GM10847 (cell line): ENCODE measurements around the gene ITGA7.

Experiments
- POLR2A ChIP-seq: IDR thresholded peaks from 2 replicates; pipeline ENCODE4 v1.6.1; 2011; ENCODE audit not compliant: insufficient read length; ENCODE audit errors: extremely low read depth

ITGA7 gene

DNA sequence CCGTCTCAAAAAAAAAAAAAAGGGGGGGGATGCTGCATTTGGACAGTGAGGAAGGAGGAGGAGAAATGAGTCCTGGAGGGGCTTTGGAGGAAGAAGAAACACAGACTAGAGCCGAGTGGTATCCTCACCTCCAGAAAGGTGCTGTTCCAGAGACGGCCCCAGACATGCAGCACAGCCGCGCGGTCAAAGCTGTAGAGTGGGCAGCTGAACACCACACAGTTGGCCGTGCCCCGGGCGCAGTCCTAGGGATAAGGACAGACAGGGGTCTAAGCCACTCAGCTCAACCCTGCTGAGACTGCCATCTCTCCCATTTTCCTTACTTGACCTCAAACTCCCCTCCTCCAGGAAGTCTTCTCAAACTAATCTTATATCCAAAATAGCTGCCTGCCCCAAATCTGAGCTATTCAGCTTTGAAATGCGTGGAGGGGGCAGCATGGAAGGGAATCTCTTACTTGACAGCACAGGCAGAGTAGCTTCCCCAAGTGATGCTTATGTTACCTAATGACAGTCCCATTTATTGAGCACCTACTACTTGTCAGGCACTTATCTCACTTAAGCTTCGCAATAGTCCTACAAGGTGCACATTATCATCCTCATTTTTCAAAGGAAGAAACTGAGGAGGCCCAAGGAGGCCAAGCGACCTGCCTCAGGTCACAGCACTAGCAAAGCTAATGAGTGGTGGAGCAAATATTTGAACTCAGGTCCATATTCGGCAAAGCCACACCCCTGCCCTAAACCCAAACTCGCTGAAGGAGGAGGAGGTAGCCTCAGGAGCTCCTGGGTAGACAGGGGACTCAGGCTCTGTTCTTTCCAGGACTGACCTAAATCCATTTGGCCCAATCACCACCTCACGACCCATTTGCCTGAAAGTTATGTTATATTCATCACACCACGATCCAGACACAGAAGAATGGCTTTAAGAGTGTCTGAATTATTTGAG lies 18.7 kb downstream of the ITGA7 start:
- no peak for TF ChIP-seq POLR2A

DNA sequence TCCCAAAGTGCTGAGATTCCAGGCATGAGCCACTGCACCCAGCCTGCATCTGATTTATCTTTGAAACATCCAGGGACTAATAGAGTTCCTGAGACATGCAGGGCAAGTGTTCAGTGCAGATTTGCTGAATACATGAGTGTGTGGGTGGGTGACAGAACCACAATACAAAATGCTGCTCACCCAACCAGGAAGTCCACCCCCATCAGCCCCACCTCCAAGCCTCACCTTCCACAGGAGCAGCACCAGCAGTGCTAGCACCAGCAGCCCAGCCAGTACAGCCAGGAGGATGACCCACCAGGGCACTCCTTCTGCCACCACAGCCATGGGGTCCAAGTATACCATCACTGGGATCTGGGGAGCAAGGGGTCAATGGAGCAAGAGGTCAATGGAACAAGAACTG lies 20.0 kb downstream of the ITGA7 start:
- TF ChIP-seq POLR2A, result no peak

DNA sequence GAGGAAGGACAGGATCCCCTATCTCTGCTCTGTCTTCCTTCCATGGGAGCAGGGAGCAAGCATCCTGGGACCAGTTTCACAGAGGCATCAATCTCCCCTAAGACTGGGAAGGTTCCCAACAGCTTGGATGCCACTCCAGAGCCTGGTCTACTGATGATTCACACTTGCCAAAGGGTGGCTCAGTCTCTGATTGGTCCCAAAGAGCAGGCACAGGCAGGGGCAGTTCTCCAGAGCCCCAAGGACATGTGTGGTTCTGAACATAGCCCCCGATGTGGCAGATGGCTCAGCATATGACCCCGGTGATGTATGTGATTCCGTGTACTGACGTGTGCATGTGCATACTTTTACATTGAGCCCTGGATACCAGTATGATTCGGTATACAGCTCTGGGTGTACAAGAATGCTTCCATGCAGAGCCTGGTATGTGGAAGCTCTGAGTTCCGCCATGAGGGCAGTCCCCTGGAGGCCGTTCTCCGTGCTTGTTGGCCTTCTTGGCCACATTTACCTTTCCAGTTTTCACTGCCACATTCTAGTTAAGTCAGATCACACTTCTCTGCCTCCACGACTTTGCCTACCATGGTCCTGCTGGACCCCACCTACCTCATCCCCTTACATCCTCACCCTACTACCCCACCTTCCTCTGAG lies 21.2 kb downstream of the ITGA7 start:
- no peak for TF ChIP-seq POLR2A

DNA sequence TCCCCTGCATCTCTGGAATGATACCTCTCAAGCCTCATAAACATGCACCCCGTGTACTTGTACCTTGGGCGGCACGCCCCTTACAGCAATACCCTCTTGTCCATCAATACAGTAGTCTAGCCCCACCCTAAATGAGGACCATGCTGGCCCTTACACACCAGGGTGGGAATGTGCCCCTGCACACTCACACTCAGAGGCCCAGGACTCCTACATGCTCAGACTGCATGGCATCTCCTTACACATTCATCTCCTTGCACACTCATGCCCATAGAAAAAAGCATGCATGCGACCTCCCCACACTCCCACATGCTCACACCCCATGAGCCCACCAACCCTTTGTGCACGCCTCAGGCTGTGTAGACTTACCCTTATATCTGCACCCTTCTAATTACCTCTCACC lies 22.0 kb downstream of the ITGA7 start:
- TF ChIP-seq POLR2A, result no peak

DNA sequence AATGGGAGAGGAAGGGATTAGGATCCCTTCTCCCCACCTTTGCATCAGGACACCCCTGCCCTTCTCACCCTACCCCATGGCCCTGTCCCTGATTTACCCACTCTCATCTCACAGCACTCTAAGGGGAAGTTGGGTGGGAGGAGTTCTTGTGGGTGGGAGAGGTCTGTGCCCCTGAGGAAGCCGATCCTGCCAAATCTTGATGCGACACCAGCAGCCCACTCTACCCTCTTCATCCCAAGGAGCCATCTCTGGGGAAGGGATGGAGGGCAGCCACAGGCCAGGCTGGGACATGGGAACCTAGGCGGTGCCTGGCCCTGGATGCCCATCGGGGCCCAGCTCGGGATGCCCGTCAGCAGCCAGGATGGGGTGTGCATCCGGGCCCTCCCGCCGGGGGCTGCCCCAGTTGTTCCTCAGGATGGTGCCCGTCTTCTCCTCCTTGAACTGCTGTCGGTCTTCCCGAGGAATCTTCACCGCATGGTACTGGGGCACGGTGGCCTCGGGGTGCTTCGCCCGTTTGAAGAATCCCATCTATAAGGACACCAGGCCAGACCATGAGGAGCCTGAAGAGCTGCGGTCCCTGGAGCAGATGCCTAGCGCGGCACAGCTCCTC lies 22.8 kb downstream of the ITGA7 start:
- TF ChIP-seq POLR2A, result no peak

DNA sequence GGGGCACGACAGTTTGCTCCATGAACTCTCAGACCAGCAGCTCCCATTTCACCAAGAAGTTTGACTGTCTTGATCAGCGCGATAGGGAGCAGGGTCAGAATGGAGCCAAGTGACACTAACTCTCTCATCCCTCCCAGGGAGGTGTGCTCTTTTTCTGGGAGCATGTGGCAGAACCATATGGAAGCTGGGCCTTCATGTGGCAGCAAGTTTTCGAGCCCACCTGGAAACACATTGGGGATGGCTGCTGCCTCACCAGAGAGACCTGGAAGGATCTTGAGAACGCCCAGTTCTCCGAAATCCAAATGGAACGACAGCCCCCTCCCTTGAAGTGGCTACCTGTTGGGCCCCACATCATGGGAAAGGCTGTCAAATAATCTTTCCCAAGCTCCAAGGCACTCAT lies 24.0 kb downstream of the ITGA7 start:
- TF ChIP-seq POLR2A, result no peak

DNA sequence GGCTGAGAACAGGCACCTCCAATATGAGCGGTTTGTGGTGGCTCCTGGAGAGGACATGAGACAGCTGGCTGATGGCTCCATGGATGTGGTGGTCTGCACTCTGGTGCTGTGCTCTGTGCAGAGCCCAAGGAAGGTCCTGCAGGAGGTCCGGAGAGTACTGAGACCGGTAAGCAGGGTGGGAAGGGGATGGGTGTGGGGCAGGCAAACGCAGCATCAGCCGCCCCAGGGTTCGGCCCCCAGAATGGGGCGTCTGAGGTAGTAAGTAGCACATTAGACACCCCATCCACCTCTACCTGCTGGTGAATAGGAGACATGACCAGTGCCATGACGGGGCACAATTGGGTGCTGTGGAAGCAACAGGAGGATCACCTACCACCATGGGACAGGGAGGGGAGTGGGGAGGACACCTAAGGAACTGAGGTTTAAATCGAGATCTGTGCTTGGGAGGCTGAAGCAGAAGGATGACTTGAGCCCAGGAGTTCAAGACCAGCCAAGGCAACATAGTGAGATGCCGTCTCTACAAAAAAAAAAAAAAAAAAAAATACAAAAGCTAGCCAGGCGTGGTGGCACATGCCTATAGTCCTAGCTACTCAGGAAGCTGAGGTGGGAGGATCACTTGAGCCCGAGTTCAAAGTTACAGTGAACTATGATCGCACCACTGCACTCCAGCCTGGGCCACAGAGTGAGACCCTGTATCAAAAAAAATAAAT lies 25.5 kb downstream of the ITGA7 start:
- no peak for TF ChIP-seq POLR2A

DNA sequence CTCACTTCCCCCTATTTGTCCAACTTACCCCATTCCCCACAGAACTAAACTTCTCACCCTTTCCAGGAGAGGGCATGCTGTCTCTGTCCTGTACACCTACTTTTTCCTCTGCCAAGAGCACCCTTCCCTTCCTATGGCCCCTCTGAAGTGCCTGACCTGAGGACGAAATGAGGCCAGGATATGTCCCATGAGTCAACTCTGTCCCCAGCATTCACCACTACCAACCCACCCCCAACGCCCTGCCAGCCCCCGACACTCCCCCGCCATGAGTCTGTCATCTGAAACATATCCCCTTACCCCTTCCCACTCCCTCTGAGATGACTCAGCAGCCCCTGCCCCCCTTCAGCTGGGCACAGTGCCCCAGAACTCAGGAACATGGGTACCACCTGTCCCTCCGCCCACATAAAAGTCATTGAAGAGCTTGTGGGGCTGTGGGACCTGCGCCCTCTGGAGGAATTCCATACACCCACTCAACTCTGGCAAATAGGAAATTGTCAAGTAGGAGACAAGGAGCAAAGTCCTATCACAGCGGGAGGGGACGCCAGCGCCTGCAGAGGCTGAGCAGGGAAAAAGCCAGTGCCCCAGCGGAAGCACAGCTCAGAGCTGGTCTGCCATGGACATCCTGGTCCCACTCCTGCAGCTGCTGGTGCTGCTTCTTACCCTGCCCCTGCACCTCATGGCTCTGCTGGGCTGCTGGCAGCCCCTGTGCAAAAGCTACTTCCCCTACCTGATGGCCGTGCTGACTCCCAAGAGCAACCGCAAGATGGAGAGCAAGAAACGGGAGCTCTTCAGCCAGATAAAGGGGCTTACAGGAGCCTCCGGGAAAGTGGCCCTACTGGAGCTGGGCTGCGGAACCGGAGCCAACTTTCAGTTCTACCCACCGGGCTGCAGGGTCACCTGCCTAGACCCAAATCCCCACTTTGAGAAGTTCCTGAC lies 26.3 kb downstream of the ITGA7 start:
- no peak for TF ChIP-seq POLR2A

DNA sequence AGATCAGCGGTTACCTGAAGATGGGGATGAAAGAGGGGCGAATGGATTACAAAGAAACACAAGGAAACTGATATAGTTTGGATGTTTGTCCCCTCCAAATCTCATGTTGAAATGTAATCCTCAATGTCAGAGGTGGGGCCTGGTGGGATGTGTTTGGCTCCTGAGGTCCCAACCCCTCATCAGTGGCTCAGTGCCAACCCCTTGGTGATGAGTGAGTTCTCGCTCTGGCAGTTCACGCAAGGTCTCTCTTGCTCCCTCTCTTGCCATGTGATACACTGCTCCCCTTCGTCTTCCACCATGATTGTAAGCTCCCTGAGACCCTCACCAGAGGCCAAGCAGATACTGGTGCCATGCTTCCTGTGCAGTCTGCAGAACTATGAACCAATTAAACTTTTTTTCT lies 28.0 kb downstream of the ITGA7 start:
- no peak for TF ChIP-seq POLR2A

DNA sequence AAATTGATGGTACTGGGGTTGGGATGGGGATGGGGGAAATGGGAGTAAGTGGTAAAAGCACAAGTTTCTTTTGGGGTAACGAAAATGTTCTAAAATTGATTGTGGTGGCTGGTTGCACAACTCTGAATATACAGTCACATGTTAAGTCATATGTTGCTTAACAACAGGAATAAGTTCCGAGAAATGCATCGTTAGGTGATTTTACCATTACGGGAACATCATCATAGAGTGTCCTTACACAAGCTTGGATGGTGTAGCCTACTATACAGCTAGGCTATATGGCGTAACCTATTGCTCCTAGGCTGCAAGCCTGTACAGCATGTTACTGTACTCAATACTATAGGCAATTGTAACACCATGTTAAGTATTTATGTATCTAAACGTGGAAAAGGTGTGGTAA lies 31.0 kb downstream of the ITGA7 start:
- no peak for TF ChIP-seq POLR2A

DNA sequence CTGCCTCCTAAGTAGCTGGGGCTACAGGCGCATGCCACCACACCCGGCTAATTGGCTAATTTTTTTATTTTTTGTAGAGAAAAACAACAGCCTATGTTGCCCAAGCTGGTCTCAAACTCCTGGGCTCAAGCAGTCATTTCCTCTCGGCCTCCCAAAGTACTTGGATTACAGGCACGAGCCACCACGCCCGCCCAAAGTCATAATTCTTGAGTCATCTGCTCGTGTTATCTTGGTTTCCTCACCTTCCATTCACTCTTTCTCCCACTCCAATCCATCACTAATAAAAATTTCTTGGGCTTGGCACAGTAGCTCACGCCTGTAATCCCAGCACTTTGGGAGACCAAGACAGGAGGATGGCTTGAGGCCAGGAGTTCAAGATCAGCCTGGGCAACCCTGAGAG lies 32.0 kb downstream of the ITGA7 start:
- no peak for TF ChIP-seq POLR2A

DNA sequence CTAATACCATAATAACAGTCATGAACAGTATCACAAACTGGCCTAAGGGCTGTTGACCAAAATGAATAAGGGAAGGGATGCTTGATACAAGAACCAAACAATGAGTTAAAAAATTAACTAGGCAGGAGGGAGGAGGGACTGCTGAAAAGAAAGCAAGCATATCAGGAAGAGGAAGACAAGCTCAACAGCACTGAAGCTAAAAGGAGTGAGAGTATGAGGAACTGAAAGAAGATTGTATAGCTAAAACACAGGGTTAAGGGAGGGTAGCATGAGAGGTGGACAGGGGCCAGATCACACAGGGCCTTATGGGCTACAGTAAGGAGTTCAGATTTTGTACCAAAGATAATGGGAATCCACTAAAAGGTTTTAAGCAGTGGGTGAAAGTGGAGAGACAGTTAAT lies 34.1 kb downstream of the ITGA7 start:
- no peak for TF ChIP-seq POLR2A

DNA sequence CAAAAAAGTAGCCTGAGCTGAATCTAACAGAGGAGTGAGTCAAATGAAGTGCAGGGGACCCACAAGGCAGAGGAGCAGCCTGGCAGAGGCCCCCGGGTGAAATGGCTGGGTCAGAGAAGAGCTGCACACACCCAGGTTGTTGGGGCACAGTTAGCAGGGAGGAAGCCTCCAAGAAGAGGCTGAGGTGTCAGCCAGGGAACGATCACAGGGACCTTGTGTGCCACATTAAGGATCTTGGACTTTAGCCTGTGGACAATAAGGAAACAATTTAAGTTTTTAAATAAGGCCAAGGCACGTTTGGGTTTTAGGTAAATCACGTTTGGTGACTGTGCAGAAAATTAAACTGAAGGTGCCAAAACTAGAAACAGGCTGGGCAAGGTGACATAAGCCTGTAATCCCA lies 36.0 kb downstream of the ITGA7 start:
- TF ChIP-seq POLR2A, result no peak

DNA sequence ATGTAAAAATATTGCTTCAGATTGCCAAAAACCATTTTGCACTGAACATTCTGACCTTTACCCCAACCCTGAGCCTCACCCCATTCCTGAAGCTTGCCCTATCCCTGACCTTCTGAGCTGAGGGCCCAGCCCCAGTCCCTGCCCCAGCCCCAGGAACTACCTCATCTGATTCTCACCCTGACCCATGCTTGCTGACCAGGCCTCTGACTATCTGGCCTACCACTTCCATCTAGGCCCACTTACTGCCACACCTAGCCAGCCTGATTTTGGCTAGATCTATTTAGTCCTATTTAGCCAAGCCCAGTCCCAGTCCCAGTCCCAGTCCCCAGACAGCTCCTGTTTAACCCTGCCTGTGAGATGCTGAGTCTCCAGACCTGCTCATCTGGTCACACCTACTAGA lies 37.4 kb downstream of the ITGA7 start:
- TF ChIP-seq POLR2A, result no peak
